ENCODE results near the gene SCGB1D1.

SCGB1D1 gene

DNA sequence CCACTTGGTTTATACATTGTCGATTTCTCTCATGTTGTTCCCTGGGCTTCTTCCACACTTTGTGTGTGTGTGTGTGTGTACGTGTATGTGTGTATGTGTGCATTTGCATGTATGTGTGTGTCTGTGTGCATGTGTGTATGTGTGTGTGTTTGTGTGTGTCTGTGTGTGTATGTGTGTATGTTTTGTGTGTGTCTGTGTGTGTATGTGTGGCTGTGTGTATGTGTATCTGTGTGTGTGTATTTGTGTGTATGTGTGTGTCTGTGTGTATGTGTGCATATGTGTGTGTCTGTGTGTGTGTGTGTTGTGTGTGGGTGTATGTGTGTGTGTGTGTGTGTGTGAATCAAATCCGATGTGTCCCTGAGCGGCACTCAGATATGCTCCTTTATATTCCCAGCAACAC, 47.5 kb downstream of the SCGB1D1 start:
- DNase-seq: no peak

DNA sequence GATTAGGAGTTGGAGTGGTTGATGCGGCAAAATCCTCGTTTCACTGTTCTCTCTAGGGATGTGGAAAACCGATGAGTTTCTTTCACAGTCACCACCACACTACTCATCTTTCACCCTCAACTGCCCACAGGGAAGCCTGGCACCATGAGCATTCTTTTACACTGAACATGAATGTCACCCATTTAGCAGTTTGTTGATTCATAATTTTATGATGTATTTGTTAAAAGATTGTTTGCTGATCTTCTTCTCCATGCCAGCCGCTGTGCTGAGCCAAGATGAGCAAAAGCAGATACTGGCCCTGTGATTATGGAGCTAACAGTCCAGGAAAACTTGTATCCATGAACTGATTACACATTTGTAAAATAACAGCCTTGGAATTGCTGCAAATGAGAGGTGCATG, 48.1 kb downstream of the SCGB1D1 start:
- DNase-seq: no peak

DNA sequence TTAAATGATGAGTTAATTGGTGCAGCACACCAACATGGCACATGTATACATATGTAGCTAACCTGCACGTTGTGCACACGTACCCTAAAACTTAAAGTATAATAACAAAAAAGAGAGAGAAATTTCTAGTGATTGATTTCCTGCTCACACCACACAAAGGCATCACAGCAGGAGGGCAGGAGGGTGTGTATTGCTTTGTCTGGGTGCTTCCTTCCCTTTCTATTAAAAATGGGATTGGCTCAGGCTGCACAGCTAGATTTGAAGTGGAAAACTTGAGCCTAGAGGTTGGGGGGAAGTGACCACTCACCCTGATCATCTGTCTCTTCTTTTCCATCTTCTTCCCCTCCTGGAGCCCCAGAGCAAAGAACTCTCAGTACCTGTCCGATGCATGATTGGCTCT, 51.1 kb downstream of the SCGB1D1 start:
- no peak for DNase-seq

DNA sequence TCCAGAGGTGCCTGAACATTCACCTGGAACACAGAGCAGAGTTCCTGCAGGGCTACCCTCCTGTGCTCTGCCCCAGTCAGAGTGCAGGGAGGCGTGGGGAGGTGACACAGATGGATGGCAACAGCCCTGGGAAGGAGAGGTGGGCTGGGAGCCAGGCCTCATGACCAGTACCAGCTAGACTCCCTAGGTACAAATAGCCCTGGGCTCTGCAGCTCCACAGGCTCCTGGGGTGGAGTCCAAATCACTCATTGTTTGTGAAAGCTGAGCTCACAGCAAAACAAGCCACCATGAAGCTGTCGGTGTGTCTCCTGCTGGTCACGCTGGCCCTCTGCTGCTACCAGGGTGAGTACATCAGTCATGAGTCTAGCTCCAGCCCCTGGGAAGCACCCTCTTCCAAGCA, 52.0 kb downstream of the SCGB1D1 start, which contains the start of gene SCGB1D2:
Gene SCGB1D2, plus strand, starts transcription at position 219 of the 400 bp plus-strand sequence. Its CDS starts 69 bp downstream, at position 288.
- DNase-seq: peak; percentile 5

Data from NCI-H510A treated with DMSO at 0.1 percent for 48 hours (cell line).